GM06990 (cell line): ENCODE measurements around the gene NFIL3.

ENCODE experiments used
- DNase-seq: peaks from one replicate; pipeline ENCODE4 v3.0.0-alpha.2; 2011; ENCODE audit not compliant: insufficient read length; ENCODE audit errors: extremely low read depth
- H3K27me3 ChIP-seq: replicated peaks from 2 replicates; pipeline ENCODE4 v1.6.0; 2011; ENCODE audit warnings: low read length; ENCODE audit not compliant: control insufficient read depth, insufficient read depth
- H3K36me3 ChIP-seq: 2 replicates; pipeline ENCODE4 v1.5.1; 2011; ENCODE audit warnings: low read length; ENCODE audit not compliant: control insufficient read depth, insufficient read depth
- H3K4me3 ChIP-seq: replicated peaks from 2 replicates; pipeline ENCODE4 v1.5.1; 2011; ENCODE audit warnings: low read depth, mild to moderate bottlenecking, control low read depth, low read length
- CTCF ChIP-seq: IDR thresholded peaks from 2 replicates; pipeline ENCODE4 v1.5.1; 2011; ENCODE audit warnings: low read length, control low read depth, mild to moderate bottlenecking, inconsistent platforms; ENCODE audit not compliant: insufficient read depth, poor library complexity, severe bottlenecking

NFIL3 gene

GRCh38 chr9:91416096-91416712 is 7.4 kb downstream of the NFIL3 start:
- Histone ChIP-seq H3K36me3 (no peaks in the 10 kb centered on the region), H3K4me3 (no peak overlapping the region), H3K27me3 (no peaks in the 10 kb centered on the region)
- no peak for TF ChIP-seq CTCF
- DNase-seq, result no peak

- no peaks in the 10 kb centered on the region for H3K27me3 ChIP-seq
- no peak overlapping the region for H3K4me3 ChIP-seq
- DNase-seq, result no peak
- TF ChIP-seq CTCF, result no peak
- H3K36me3 ChIP-seq, result no peaks in the 10 kb centered on the region
Observed at GRCh38 chr9:91415290-91415689, 8.3 kb downstream of the NFIL3 start.

- no peaks in the 10 kb centered on the region for H3K36me3 ChIP-seq
- H3K4me3 ChIP-seq, result no peak overlapping the region
- no peak for TF ChIP-seq CTCF
- DNase-seq, result no peak
- no peaks in the 10 kb centered on the region for H3K27me3 ChIP-seq
Observed at GRCh38 chr9:91412941-91413340, 10.7 kb downstream of the NFIL3 start.

GRCh38 chr9:91411096-91411771 is 12.4 kb downstream of the NFIL3 start:
- no peak for DNase-seq
- H3K27me3 ChIP-seq, result no peaks in the 10 kb centered on the region
- TF ChIP-seq CTCF, result no peak
- no peak overlapping the region for H3K4me3 ChIP-seq
- H3K36me3 ChIP-seq, result no peaks in the 10 kb centered on the region

- no peaks in the 10 kb centered on the region for H3K36me3 ChIP-seq
Observed at GRCh38 chr9:91410161-91410560, 13.5 kb downstream of the NFIL3 start.

More at GRCh38 chr9:91410161-91410560, 13.5 kb downstream of the NFIL3 start:
- Histone ChIP-seq H3K27me3 (no peaks in the 10 kb centered on the region), H3K4me3 (no peak overlapping the region)
- TF ChIP-seq CTCF, result no peak
- DNase-seq, result no peak
